H1 (cell line): ENCODE measurements around the gene NGFR. TPM values are rescaled to one million over a fixed set of nuclear protein-coding genes. Genes with fewer than 3 reads are reported as not detected.
A peak's percentile ranks its signal among the peaks of the same experiment; 100 is the strongest.

ENCODE experiments used
- CTCF ChIA-PET: fragments of 300-600 bp; sonication (Branson Sonifier 250); formaldehyde crosslinking; loops from one replicate; lab custom pipeline; 2021; ENCODE audit not compliant: partially characterized antibody; lab: Charles Lee
- POLR2A ChIA-PET: fragments of 300-600 bp; sonication (Branson Sonifier 250); formaldehyde crosslinking; loops from one replicate; lab custom pipeline; 2021; ENCODE audit warnings: inconsistent platforms; ENCODE audit not compliant: partially characterized antibody; lab: Charles Lee
- DNase-seq, 2 experiments: peaks; one replicate each; pipeline versions ENCODE4 v3.0.0 to v3.0.0-alpha.2; 2010 to 2022; ENCODE audit warnings: low spot score in 2 of 2, low read depth in 1 of 2, mixed read lengths in 1 of 2
- FAIRE-seq: peaks from 2 replicates; lab custom pipeline; 2011; peaks lifted over from hg19 to GRCh38; lab: Jason Lieb, UNC
- H2AFZ ChIP-seq: 2 replicates; pipeline ENCODE4 v1.8.1; 2012; ENCODE audit warnings: low read length, inconsistent platforms
- H2AK5ac ChIP-seq: 2 replicates; pipeline ENCODE4 v1.6.1; 2013; ENCODE audit warnings: low read depth, low read length
- H2BK120ac ChIP-seq: replicated peaks from 2 replicates; pipeline ENCODE3; 2013; ENCODE audit warnings: low read depth, low read length, inconsistent platforms
- H2BK12ac ChIP-seq: 2 replicates; pipeline ENCODE4 v1.6.1; 2013; ENCODE audit warnings: low read depth, low read length
- H2BK15ac ChIP-seq: 2 replicates; pipeline ENCODE4 v1.6.1; 2013; ENCODE audit warnings: low read length
- H2BK20ac ChIP-seq: 2 replicates; pipeline ENCODE4 v1.6.1; 2013; ENCODE audit warnings: low read length
- H2BK5ac ChIP-seq: 2 replicates; pipeline ENCODE4 v1.6.1; 2013; ENCODE audit warnings: low read depth, low read length
- H3K14ac ChIP-seq: 2 replicates; pipeline ENCODE4 v1.6.1; 2013; ENCODE audit warnings: inconsistent platforms; ENCODE audit not compliant: insufficient read length
- H3K18ac ChIP-seq: 2 replicates; pipeline ENCODE4 v1.6.1; 2013; ENCODE audit warnings: low read length; ENCODE audit errors: extremely low read depth
- H3K23ac ChIP-seq: 2 replicates; pipeline ENCODE4 v1.6.1; 2013; ENCODE audit warnings: inconsistent platforms; ENCODE audit not compliant: insufficient read length
- H3K23me2 ChIP-seq: 2 replicates; pipeline ENCODE4 v1.6.1; 2013; ENCODE audit warnings: low read depth, low read length
- H3K27ac ChIP-seq: 2 replicates; pipeline ENCODE4 v1.6.1; 2011; ENCODE audit warnings: low read depth, low read length, inconsistent platforms
- H3K27me3 ChIP-seq, 4 experiments: replicated peaks in 1 of 4; 1 replicate in 1 of 4; 2 replicates in 3 of 4; pipeline versions ENCODE4 v1.6.1 to v1.8.1; 2011 to 2013; ENCODE audit warnings: low read length in 3 of 4, mild to moderate bottlenecking in 3 of 4, inconsistent platforms in 2 of 4, mixed read lengths in 2 of 4, moderate library complexity in 1 of 4; ENCODE audit not compliant: control insufficient read depth in 3 of 4, insufficient read depth in 3 of 4; ENCODE audit errors: extremely low read depth in 1 of 4
- H3K36me3 ChIP-seq, 4 experiments: 2 replicates each; pipeline versions ENCODE4 v1.6.1 to v1.8.1; 2011 to 2013; ENCODE audit warnings: mild to moderate bottlenecking in 4 of 4, low read length in 3 of 4, moderate library complexity in 2 of 4, control low read depth in 1 of 4, inconsistent platforms in 1 of 4; ENCODE audit not compliant: insufficient read depth in 4 of 4, control insufficient read depth in 2 of 4
- H3K4ac ChIP-seq: replicated peaks from 2 replicates; pipeline ENCODE3; 2013; ENCODE audit warnings: low read length, low read depth, mixed read lengths, inconsistent platforms; ENCODE audit not compliant: insufficient read length
- H3K4me1 ChIP-seq, 4 experiments: replicated peaks in 1 of 4; 1 replicate in 1 of 4; 2 replicates in 3 of 4; pipeline versions ENCODE4 v1.6.1 to v1.8.1; 2011 to 2013; ENCODE audit warnings: low read length in 3 of 4, inconsistent platforms in 2 of 4, mixed read lengths in 1 of 4; ENCODE audit not compliant: insufficient read depth in 4 of 4, control insufficient read depth in 3 of 4
- H3K4me2 ChIP-seq, 2 experiments: 2 replicates each; pipeline versions ENCODE4 v1.6.1 to v1.8.1; 2011 to 2013; ENCODE audit warnings: low read depth in 2 of 2, low read length in 2 of 2, control low read depth in 1 of 2, inconsistent platforms in 1 of 2, mild to moderate bottlenecking in 1 of 2; ENCODE audit not compliant: insufficient read depth in 1 of 2
- H3K4me3 ChIP-seq, 4 experiments: fragments of 200-600, 300-600 bp in 1 of 4; sonication (generic), shearing (Covaris generic), sonication (Bioruptor Twin) in 1 of 4; 2 replicates each; pipeline versions ENCODE4 v1.5.1 to v1.8.1; 2011 to 2016; ENCODE audit warnings: low read length in 4 of 4, low read depth in 3 of 4, control low read depth in 2 of 4, inconsistent platforms in 2 of 4, mild to moderate bottlenecking in 2 of 4, mixed read lengths in 1 of 4, moderate library complexity in 1 of 4; ENCODE audit not compliant: insufficient read depth in 2 of 4; ENCODE audit errors: extremely low read depth in 1 of 4
- H3K56ac ChIP-seq: replicated peaks from 2 replicates; pipeline ENCODE3; 2013; ENCODE audit warnings: low read depth, mild to moderate bottlenecking, mixed read lengths, low read length, inconsistent platforms; ENCODE audit not compliant: insufficient read length
- H3K79me1 ChIP-seq: 2 replicates; pipeline ENCODE4 v1.6.1; 2013; ENCODE audit warnings: low read depth, low read length, control low read depth
- H3K79me2 ChIP-seq, 2 experiments: 2 replicates each; pipeline versions ENCODE4 v1.6.1 to v1.8.1; 2012 to 2013; ENCODE audit warnings: low read length in 2 of 2, mild to moderate bottlenecking in 2 of 2, inconsistent platforms in 1 of 2; ENCODE audit not compliant: insufficient read depth in 2 of 2, control insufficient read depth in 1 of 2
- H3K9ac ChIP-seq, 4 experiments: replicated peaks in 1 of 4; 1 replicate in 1 of 4; 2 replicates in 3 of 4; pipeline versions ENCODE4 v1.6.1 to v1.8.1; 2011 to 2013; ENCODE audit warnings: low read depth in 3 of 4, low read length in 3 of 4, control low read depth in 2 of 4, mild to moderate bottlenecking in 2 of 4, moderate library complexity in 2 of 4, inconsistent platforms in 1 of 4; ENCODE audit errors: extremely low read depth in 1 of 4
- H3K9me3 ChIP-seq, 2 experiments: 2 replicates each; pipeline versions ENCODE4 v1.6.1 to v1.8.1; 2012 to 2013; ENCODE audit warnings: mild to moderate bottlenecking in 2 of 2, moderate library complexity in 2 of 2, control low read depth in 1 of 2, inconsistent platforms in 1 of 2, low read depth in 1 of 2, low read length in 1 of 2, mixed read lengths in 1 of 2; ENCODE audit not compliant: insufficient read depth in 2 of 2
- H4K20me1 ChIP-seq, 2 experiments: replicated peaks in 1 of 2; 2 replicates each; pipeline versions ENCODE3 to v1.8.1; 2011 to 2013; ENCODE audit warnings: inconsistent platforms in 2 of 2, low read length in 2 of 2, mild to moderate bottlenecking in 1 of 2; ENCODE audit not compliant: insufficient read depth in 2 of 2, control insufficient read depth in 1 of 2
- H4K5ac ChIP-seq: 2 replicates; pipeline ENCODE4 v1.6.1; 2013; ENCODE audit warnings: low read length, low read depth, mixed read lengths, inconsistent platforms; ENCODE audit not compliant: insufficient read length
- H4K8ac ChIP-seq: 2 replicates; pipeline ENCODE4 v1.8.0; 2013; ENCODE audit warnings: mild to moderate bottlenecking, moderate library complexity, low read length, inconsistent platforms; ENCODE audit not compliant: insufficient read depth; ENCODE audit errors: extremely low read depth
- H4K91ac ChIP-seq: replicated peaks from 2 replicates; pipeline ENCODE3; 2013; ENCODE audit warnings: low read length, mixed read lengths, inconsistent platforms; ENCODE audit not compliant: insufficient read length
- CHD1 ChIP-seq: IDR thresholded peaks from 2 replicates; pipeline ENCODE4 v1.6.1; 2012; ENCODE audit warnings: low read depth, low read length, improper control_type of control experiment
- EZH2 ChIP-seq: fragments of 200-600 bp; sonication (generic); IDR thresholded peaks from 2 replicates; pipeline ENCODE4 v1.7.1; 2012; ENCODE audit warnings: low read depth, mild to moderate bottlenecking, moderate library complexity, low read length, inconsistent platforms; ENCODE audit not compliant: severe bottlenecking
- GTF2F1 ChIP-seq: IDR thresholded peaks from 2 replicates; pipeline ENCODE4 v1.6.1; 2012; ENCODE audit warnings: low read depth, low read length, improper control_type of control experiment, borderline replicate concordance
- JUND ChIP-seq: IDR thresholded peaks from 2 replicates; pipeline ENCODE4 v1.6.1; 2011; ENCODE audit warnings: mild to moderate bottlenecking, improper control_type of control experiment, low read length
- POLR2A ChIP-seq, 2 experiments: IDR thresholded peaks; 1 replicate in 1 of 2; 2 replicates in 1 of 2; pipeline ENCODE4 v1.6.1; 2011; ENCODE audit warnings: low read depth in 2 of 2, low read length in 2 of 2, mild to moderate bottlenecking in 2 of 2; ENCODE audit errors: control extremely low read depth in 1 of 2
- POU5F1 ChIP-seq: IDR thresholded peaks from 2 replicates; pipeline ENCODE4 v1.6.1; 2011; ENCODE audit warnings: low read depth, mild to moderate bottlenecking, low read length, moderate library complexity
- RAD21 ChIP-seq, 2 experiments: IDR thresholded peaks in 1 of 2; conservative IDR thresholded peaks in 1 of 2; 2 replicates each; pipeline ENCODE4 v1.6.1; 2011; ENCODE audit warnings: low read depth in 2 of 2, low read length in 2 of 2, improper control_type of control experiment in 1 of 2, inconsistent platforms in 1 of 2, mild to moderate bottlenecking in 1 of 2, moderate library complexity in 1 of 2
- RFX5 ChIP-seq: IDR thresholded peaks from 2 replicates; pipeline ENCODE4 v1.6.1; 2011; ENCODE audit warnings: low read depth, low read length, improper control_type of control experiment, borderline replicate concordance
- RNF2 ChIP-seq: fragments of 200-900, 300-1000 bp; sonication (generic); IDR thresholded peaks from 2 replicates; pipeline ENCODE4 v1.7.1; 2016; ENCODE audit warnings: borderline replicate concordance, low read depth, mild to moderate bottlenecking, antibody characterized with exemption, low read length; ENCODE audit not compliant: poor library complexity, severe bottlenecking; ENCODE audit errors: missing control alignments
- SP4 ChIP-seq: IDR thresholded peaks from 2 replicates; pipeline ENCODE4 v1.6.1; 2012; ENCODE audit warnings: low read length, inconsistent platforms
- TAF7 ChIP-seq: optimal IDR thresholded peaks from 2 replicates; pipeline ENCODE3; 2011; ENCODE audit warnings: low read depth, mild to moderate bottlenecking, inconsistent platforms, low read length, moderate library complexity, borderline replicate concordance
- WGBS, 2 experiments: shearing (Covaris generic) in 1 of 2; methylation state at CpG; one replicate each; pipeline versions ENCODE4 v1.1.6 to v1.1.7; 2013 to 2015; ENCODE audit warnings: low lambda C conversion rate in 2 of 2, mixed read lengths in 2 of 2, inconsistent platforms in 1 of 2, low coverage in 1 of 2, missing lambda C conversion rate in 1 of 2; ENCODE audit not compliant: insufficient replicate concordance in 2 of 2, insufficient coverage in 1 of 2, insufficient read length in 1 of 2; ENCODE audit errors: extremely low coverage in 1 of 2, missing lambda C conversion rate in 1 of 2; 5-methylcytosine and 5-hydroxymethylcytosine counted together
- polyA plus RNA-seq, 7 experiments: library from polyadenylated mRNA; depleted of rRNA in 3 of 7; stranded (reverse) in 5 of 7; unstranded in 2 of 7; fragments of >200 nt in 5 of 7; fragments of 200-250 nt in 2 of 7; gene quantifications; 1 replicate in 5 of 7; 2 replicates in 1 of 7; 4 replicates in 1 of 7; pipeline versions ENCODE4 v1.2.1 to v1.2.3, GENCODE V29; 2011 to 2013; ENCODE audit warnings: missing spikeins in 2 of 7, mixed read lengths in 2 of 7
- total RNA-seq: library from RNA; stranded (reverse); fragmentation: NEBNext Ultra II Directional; extraction: Animal tissue kit (Norgen Biotek cat#: 25700); gene quantifications from 2 replicates; pipeline ENCODE4 v1.2.1, GENCODE V29; 2021

NGFR gene
- total and polyA plus RNA-seq, 2 of the 8 experiments (the other 6 are each of a cell fraction or from before 2014, with no cell fraction given): 8.1 to 10.3 TPM

DNA sequence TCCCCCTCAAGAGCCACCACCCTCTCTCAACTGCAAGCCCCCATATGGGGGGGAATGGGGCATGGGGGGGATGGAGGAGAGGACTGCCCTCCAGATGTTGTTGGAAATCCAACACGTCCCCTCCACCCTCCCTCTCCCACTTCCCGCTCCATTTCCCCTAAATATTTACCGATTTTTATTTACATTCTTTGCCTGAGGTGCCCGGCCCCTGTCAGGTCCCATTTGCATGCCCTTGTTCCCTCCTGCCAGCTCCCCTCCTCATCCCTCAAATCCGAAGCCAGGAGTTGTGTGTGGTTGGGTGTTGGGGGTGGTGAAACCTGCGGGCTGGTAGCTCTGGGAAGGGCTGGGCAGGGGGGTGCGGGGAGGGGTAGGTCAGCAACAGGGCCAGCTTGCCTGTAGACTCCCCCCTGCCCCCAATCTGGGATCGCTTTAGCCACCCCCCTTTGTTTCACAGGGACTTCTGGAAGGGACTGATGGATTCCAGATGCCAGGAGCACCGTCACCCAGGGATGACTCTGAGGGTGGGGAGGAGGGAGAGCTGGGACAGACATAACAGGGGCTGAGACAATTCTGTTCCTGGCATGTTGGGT is 39.7 kb upstream of the NGFR start:
- Histone ChIP-seq H3K9me3 (no peaks in the 10 kb centered on the region), H3K79me1 (no peaks in the 10 kb centered on the region; the same call in 1 of the 2 replicates), H3K79me2 (no peaks in the 10 kb centered on the region), H4K91ac (no peak overlapping the region), H3K27ac (no peak overlapping the region), H3K4me2 (no peak overlapping the region), H3K36me3 (no peaks in the 10 kb centered on the region), H4K20me1 (peaks cover 0 to under 1% of the 10 kb centered on the region in 2 experiments), H2BK12ac (no peak overlapping the region), H2BK5ac (no peak overlapping the region), H3K27me3 (no peaks in the 10 kb centered on the region), H3K4me1 (peaks cover 0 to 21% (median 3%) of the 10 kb centered on the region in 4 experiments; a peak in 4 of 7 replicates), H3K18ac (no peak overlapping the region), H4K5ac (no peak overlapping the region), H2AK5ac (0 out of 2 replicates have a peak overlapping the region, but pooled peaks have one; percentile 16), H3K23ac (no peak overlapping the region), H3K23me2 (0 out of 2 replicates have a peak, but pooled peaks cover 1% of the 10 kb centered on the region), H2AFZ (no peak overlapping the region), H3K9ac (no peak overlapping the region), H3K4ac (no peak overlapping the region), H2BK15ac (no peak overlapping the region), H3K14ac (no peak overlapping the region), H3K56ac (no peak overlapping the region), H2BK20ac (no peak overlapping the region), H4K8ac (no peak overlapping the region), H2BK120ac (no peak overlapping the region), H3K4me3 (no peak overlapping the region)
- FAIRE-seq (no peak), DNase-seq (no peak)
- ChIA-PET POLR2A (interaction anchor here (0.6 to 1.2 kb wide), 3 partner anchors 9 to 17 kb away, joined by 3 read pairs; no protein-coding TSS in a partner anchor), CTCF (interaction anchor here (0.5 to 12.0 kb wide), 12 partner anchors 9 to 109 kb away, joined by 3 to 111 read pairs (median 3); no protein-coding TSS in a partner anchor)
- WGBS, 2 experiments: 66 to 100% methylated on average over 2 to 7 of the region's 9 CpGs
- TF ChIP-seq POLR2A (IDR thresholded peaks at IDR 0.05; ENCODE audit: control extremely low read depth in 1 of 2, low read depth in 2 of 2, low read length in 2 of 2) (no peak), RNF2 (no peak), SP4 (no peak), TAF7 (no peak), POU5F1 (no peak), EZH2 (no peak), CHD1 (no peak), JUND (no peak), RFX5 (no peak), RAD21 (IDR thresholded peaks at IDR 0.05 in 1 of 2, conservative IDR thresholded peaks at IDR 0.05 in 1 of 2; ENCODE audit: low read depth in 2 of 2, low read length in 2 of 2) (no peak), GTF2F1 (no peak)
